ENCODE measurements around the gene POLR3GL.
A peak's percentile ranks its signal among the peaks of the same experiment; 100 is the strongest.

POLR3GL gene

DNA sequence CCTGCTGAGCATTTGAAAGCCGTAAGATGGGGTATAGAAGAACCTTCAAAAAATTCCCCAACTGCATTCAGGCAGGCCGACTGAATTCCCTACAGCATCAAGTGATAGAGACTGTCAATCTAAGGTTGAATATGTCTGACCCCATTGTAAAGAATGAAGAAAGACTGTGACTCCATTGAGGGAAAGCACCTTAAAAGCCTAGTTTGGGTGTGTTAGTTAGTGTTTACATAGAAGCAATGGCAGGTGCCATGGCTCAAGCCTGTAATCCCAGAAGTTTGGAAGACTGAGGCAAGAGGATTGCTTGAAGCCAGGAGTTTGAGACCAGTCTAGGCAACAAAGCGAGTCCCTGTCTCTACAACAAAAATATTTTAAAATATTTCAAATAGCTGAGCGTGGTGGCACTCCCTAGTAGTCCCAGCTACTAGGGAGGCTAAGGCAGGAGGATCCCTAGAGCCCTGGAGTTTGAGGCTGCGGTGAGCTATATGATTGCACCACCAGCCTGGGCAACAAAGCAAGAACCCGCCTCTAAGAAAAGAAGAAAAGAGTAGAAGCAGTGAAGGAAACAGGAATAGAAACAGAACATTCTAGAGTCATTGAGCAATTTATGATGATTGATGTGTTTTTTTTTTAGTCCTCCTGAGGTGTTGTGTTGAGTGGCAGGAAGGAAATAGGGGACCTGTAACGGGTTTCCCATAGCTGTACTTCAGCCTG, 15.4 kb downstream of the POLR3GL start:
- TF ChIP-seq, protein P1, sequence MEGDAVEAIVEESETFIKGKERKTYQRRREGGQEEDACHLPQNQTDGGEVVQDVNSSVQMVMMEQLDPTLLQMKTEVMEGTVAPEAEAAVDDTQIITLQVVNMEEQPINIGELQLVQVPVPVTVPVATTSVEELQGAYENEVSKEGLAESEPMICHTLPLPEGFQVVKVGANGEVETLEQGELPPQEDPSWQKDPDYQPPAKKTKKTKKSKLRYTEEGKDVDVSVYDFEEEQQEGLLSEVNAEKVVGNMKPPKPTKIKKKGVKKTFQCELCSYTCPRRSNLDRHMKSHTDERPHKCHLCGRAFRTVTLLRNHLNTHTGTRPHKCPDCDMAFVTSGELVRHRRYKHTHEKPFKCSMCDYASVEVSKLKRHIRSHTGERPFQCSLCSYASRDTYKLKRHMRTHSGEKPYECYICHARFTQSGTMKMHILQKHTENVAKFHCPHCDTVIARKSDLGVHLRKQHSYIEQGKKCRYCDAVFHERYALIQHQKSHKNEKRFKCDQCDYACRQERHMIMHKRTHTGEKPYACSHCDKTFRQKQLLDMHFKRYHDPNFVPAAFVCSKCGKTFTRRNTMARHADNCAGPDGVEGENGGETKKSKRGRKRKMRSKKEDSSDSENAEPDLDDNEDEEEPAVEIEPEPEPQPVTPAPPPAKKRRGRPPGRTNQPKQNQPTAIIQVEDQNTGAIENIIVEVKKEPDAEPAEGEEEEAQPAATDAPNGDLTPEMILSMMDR (IDR thresholded peaks at IDR 0.05; ENCODE audit: low read depth, low read length): no peak
- peak in 1 of 2 donors; percentile 61 for DNase-seq (ENCODE audit: low read depth in 2 of 2)
- no peak overlapping the region for H3K4me3 ChIP-seq (replicated peaks in 1 of 2; ENCODE audit: low read depth in 2 of 2, low read length in 2 of 2)

DNA sequence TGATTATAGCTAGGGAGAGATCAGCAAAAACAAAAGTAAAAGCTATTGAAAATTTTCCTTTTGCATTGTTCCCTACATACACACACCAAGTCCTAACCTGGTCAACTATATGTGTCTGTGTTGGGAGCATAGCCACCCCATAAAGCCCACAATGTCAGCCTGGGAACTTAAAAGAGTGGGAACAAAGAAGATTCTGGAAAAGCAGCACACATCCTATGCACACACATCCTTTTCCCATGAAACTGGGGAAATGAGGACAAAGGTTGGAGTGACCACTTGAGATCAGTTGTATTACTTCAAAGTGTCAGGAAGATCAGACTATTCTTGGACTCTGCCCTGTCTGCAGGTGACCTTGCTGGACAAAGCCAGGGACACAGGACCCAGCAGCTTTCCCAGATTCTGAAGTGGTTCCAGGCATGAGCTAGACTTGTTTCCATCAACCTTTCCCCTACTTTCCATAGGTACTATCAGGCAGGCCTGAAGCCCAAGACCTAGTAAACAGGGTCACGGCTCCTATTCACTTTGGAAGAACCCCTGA, 16.0 kb downstream of the POLR3GL start:
- TF ChIP-seq, protein P1 (IDR thresholded peaks at IDR 0.05; ENCODE audit: low read depth, low read length): no peak
- no peak overlapping the region for H3K4me3 ChIP-seq (replicated peaks in 1 of 2; ENCODE audit: low read depth in 2 of 2, low read length in 2 of 2)
- no peak for DNase-seq (ENCODE audit: low read depth in 2 of 2)

DNA sequence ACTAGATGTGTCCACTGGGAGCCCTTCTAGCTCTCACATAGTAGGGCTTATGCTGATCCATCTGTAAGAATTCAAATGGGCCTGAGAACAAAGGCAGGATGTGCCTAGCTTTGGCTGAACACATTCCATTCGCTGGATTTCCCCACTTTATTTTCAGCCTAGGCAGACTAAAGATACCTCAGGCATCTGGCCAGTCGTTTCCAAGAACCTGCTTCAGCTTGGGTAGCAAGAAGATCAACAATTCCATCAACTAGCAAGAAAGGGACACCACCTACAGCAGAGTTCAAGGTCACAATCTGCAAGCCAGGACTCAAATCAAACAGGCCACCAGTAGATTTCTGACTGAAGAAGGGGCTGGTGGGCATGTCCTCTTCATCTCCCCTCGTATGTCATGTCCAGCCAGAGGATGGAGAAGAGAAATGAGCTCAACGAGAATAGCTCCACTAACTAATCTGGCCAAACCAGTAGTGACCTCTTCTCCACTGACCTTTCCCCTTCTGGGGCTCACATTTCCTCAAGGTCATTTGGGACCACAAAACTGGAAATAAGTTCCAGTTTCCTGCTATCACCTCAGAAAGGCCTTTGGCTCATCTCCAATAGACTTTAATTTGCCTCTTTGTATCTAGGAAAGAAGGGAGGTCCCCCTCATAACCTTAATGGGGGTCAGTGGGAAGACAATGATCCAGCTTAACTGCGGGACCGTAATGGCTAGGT, 17.7 kb downstream of the POLR3GL start:
- peak; percentile 56 to 73 for DNase-seq (ENCODE audit: low read depth in 2 of 2)
- no peak overlapping the region for H3K4me3 ChIP-seq (replicated peaks in 1 of 2; ENCODE audit: low read depth in 2 of 2, low read length in 2 of 2)
- TF ChIP-seq, protein P1 (IDR thresholded peaks at IDR 0.05; ENCODE audit: low read depth, low read length): no peak

DNA sequence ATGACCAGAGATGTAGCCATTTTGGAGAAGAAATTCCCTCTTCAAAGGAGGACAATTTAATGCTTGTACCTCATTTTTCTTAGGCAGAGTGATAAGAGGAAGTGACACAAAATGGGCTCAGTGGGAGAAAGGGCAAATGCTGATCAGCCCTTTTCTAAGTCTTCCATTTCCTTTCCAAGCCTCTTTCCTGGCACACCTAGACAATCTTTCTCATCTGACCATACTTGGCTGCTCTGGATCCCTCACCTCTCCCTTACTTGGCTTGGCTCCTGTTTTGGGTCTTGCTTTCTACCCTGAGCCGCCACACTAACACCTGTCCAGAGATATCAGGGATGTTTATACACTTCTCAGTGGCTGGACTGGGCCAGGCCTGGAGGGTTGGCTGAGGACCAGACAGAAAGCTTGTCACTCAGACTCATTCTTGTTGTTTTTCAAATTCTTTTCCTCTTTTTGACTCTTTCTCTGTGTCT, 18.8 kb downstream of the POLR3GL start:
- H3K4me3 ChIP-seq (replicated peaks in 1 of 2; ENCODE audit: low read depth in 2 of 2, low read length in 2 of 2): no peak overlapping the region
- DNase-seq (ENCODE audit: low read depth in 2 of 2): no peak
- TF ChIP-seq, protein P1 (IDR thresholded peaks at IDR 0.05; ENCODE audit: low read depth, low read length): no peak

DNA sequence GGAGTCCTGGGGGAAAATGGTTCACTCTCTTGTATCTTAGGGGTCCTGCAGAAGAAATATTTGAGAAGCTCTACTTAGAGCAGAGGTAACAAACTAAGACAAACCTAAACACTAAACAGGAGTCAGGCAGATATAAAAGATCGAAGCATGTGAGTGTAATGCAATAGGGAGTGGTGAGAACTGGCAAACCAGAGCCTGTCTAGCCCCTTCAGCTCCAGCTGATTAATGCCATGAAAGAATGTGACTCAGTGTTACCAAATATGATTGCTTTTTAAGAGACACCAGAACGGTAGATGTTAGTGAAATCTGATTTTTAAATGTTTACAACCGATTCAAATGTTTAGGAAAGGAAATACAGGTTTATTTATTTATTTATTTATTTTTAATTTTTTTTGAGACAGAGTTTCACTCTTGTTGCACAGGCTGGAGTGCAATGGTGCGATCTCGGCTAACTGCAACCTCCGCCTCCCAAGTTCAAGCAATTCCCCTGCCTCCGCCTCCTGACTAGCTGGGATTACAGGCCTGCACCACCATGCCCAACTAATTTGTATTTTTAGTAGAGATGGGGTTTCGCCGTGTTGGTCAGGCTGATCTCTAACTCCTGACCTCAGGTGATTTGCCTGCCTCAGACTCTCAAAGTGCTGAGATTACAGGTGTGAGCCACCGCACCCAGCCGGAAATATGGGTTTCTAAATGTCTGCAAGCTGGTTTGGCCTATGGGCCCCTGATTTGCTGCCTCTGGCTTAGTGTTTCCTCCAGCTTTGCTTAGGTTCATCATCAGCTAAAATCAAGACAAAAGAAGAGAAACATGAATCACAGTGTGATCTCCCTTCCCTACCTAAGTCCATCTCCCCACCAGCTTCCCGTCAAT, 19.7 kb downstream of the POLR3GL start:
- no peak overlapping the region for H3K4me3 ChIP-seq (replicated peaks in 1 of 2; ENCODE audit: low read depth in 2 of 2, low read length in 2 of 2)
- TF ChIP-seq, protein P1 (IDR thresholded peaks at IDR 0.05; ENCODE audit: low read depth, low read length): no peak
- DNase-seq (ENCODE audit: low read depth in 2 of 2): no peak

DNA sequence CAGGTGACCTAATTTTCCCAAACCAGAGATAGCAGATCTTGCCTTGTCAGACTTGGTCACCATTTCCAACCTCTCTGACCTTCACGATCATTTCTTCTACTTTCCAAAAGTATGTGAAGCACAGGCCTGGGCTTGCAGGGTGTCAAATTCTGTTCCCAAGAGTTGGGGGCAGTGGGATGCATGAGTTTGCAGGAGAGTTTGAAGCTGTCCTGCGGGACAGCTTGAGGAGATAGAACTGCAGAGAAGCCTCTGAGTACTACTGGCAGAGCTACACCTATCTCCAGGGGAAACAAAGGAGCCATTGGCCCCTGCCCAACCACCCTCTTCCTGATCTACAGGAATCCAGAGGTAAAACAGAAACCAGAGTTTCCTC, 20.6 kb downstream of the POLR3GL start:
- no peak for DNase-seq (ENCODE audit: low read depth in 2 of 2)
- no peak overlapping the region for H3K4me3 ChIP-seq (replicated peaks in 1 of 2; ENCODE audit: low read depth in 2 of 2, low read length in 2 of 2)
- TF ChIP-seq, protein P1 (IDR thresholded peaks at IDR 0.05; ENCODE audit: low read depth, low read length): no peak
